Esophagus muscularis mucosa (tissue), 4 donors: ENCODE data around the gene ZNF638.

ENCODE experiments used
- EP300 ChIP-seq: sonication (generic); formaldehyde crosslinking; IDR thresholded peaks from one replicate; pipeline ENCODE4 v1.6.1; 2017; ENCODE audit warnings: antibody characterized with exemption
- POLR2A ChIP-seq: fragments of 450-650 bp; IDR thresholded peaks from one replicate; pipeline ENCODE4 v1.6.1; 2017; ENCODE audit warnings: antibody characterized with exemption, moderate library complexity, mild to moderate bottlenecking, low read depth
- POLR2AphosphoS5 ChIP-seq, 2 donors: sonication (generic); formaldehyde crosslinking; IDR thresholded peaks; one replicate each; pipeline ENCODE4 v1.6.1; 2017; ENCODE audit warnings: antibody characterized with exemption in 2 of 2
- TF ChIP-seq, protein P1 (sequence below), 3 experiments: fragments of 200-600 bp in 2 of 3; fragments of 450-650 bp in 1 of 3; sonication (generic) in 2 of 3; IDR thresholded peaks; one replicate each; pipeline ENCODE4 v1.5.1; 2017 to 2019; ENCODE audit warnings: antibody characterized with exemption in 3 of 3, mild to moderate bottlenecking in 2 of 3, moderate library complexity in 1 of 3

DNA sequence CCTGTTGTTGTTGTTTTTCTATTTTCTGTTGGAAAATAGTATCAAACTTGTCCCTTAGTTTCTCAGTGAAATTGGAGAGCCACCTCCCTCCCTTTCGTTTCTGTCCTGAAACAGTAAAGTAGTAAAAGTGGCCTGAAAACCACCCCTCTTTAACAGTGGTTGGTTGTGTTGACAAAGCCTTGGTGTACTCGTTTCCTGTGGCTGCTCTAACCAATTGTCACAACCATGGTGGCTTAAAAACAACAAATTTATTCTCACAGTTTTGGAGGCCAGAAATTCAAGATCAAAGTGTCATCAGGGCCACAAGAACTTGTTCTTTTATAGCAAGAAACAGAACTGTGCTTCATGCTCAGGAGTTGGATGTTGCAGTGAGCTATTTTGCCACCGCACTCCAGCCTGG is 117.8 kb downstream of the ZNF638 start:
- TF ChIP-seq, protein P1, sequence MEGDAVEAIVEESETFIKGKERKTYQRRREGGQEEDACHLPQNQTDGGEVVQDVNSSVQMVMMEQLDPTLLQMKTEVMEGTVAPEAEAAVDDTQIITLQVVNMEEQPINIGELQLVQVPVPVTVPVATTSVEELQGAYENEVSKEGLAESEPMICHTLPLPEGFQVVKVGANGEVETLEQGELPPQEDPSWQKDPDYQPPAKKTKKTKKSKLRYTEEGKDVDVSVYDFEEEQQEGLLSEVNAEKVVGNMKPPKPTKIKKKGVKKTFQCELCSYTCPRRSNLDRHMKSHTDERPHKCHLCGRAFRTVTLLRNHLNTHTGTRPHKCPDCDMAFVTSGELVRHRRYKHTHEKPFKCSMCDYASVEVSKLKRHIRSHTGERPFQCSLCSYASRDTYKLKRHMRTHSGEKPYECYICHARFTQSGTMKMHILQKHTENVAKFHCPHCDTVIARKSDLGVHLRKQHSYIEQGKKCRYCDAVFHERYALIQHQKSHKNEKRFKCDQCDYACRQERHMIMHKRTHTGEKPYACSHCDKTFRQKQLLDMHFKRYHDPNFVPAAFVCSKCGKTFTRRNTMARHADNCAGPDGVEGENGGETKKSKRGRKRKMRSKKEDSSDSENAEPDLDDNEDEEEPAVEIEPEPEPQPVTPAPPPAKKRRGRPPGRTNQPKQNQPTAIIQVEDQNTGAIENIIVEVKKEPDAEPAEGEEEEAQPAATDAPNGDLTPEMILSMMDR (IDR thresholded peaks at IDR 0.05) = no peak
- TF ChIP-seq POLR2AphosphoS5 (IDR thresholded peaks at IDR 0.05) (no peak), EP300 (no peak), POLR2A (no peak)
